H9 (cell line): ENCODE measurements around the gene RPL35. TPM values are rescaled to one million over a fixed set of nuclear protein-coding genes. Genes with fewer than 3 reads are reported as not detected.

ENCODE experiments used
- DNase-seq: peaks from one replicate; pipeline ENCODE4 v3.0.0-alpha.2; 2017
- H2AFZ ChIP-seq: one replicate; pipeline ENCODE4 v1.6.1; 2013; ENCODE audit warnings: mild to moderate bottlenecking, low read length, control low read depth, moderate library complexity
- H2AK5ac ChIP-seq: 2 replicates; pipeline ENCODE4 v1.6.1; 2013; ENCODE audit warnings: low read length, control low read depth, mixed read lengths; ENCODE audit not compliant: insufficient read length
- H2BK120ac ChIP-seq: one replicate; pipeline ENCODE4 v1.6.1; 2013; ENCODE audit warnings: low read depth, mild to moderate bottlenecking, low read length, control low read depth, inconsistent platforms; ENCODE audit not compliant: poor library complexity, severe bottlenecking
- H2BK12ac ChIP-seq: 2 replicates; pipeline ENCODE4 v1.6.1; 2013; ENCODE audit warnings: low read length, control low read depth, mixed read lengths, low read depth; ENCODE audit not compliant: insufficient read length
- H2BK15ac ChIP-seq: 2 replicates; pipeline ENCODE4 v1.6.1; 2013; ENCODE audit warnings: low read depth, low read length, control low read depth
- H2BK20ac ChIP-seq: one replicate; pipeline ENCODE4 v1.6.1; 2013; ENCODE audit warnings: low read depth, mild to moderate bottlenecking, low read length, control low read depth, inconsistent platforms; ENCODE audit not compliant: poor library complexity, severe bottlenecking
- H2BK5ac ChIP-seq: 2 replicates; pipeline ENCODE4 v1.6.1; 2013; ENCODE audit warnings: low read length, control low read depth, mixed read lengths; ENCODE audit not compliant: insufficient read length
- H3K14ac ChIP-seq: 2 replicates; pipeline ENCODE4 v1.6.1; 2013; ENCODE audit warnings: low read length, control low read depth; ENCODE audit not compliant: insufficient read depth
- H3K18ac ChIP-seq: 2 replicates; pipeline ENCODE4 v1.6.1; 2013; ENCODE audit warnings: low read depth, mild to moderate bottlenecking, mixed read lengths, low read length, control low read depth; ENCODE audit not compliant: insufficient read length
- H3K23ac ChIP-seq: 2 replicates; pipeline ENCODE4 v1.6.1; 2013; ENCODE audit warnings: low read length, control low read depth, mixed read lengths, low read depth; ENCODE audit not compliant: insufficient read length
- H3K23me2 ChIP-seq: 2 replicates; pipeline ENCODE4 v1.6.1; 2013; ENCODE audit warnings: low read depth, mild to moderate bottlenecking, mixed read lengths, low read length, control low read depth; ENCODE audit not compliant: insufficient read length, poor library complexity, severe bottlenecking
- H3K27ac ChIP-seq: 2 replicates; pipeline ENCODE4 v1.5.1; 2013; ENCODE audit warnings: low read length, control low read depth, mixed read lengths, low read depth; ENCODE audit not compliant: insufficient read length
- H3K27me3 ChIP-seq: 2 replicates; pipeline ENCODE4 v1.6.1; 2013; ENCODE audit warnings: low read length, control low read depth, inconsistent platforms; ENCODE audit not compliant: insufficient read depth
- H3K4ac ChIP-seq: 2 replicates; pipeline ENCODE4 v1.6.1; 2013; ENCODE audit warnings: low read depth, mild to moderate bottlenecking, control low read depth, inconsistent platforms, low read length, moderate library complexity
- H3K4me1 ChIP-seq: 2 replicates; pipeline ENCODE4 v1.6.1; 2013; ENCODE audit warnings: low read length, control low read depth, inconsistent platforms; ENCODE audit not compliant: insufficient read depth
- H3K4me2 ChIP-seq: 2 replicates; pipeline ENCODE4 v1.6.1; 2013; ENCODE audit warnings: low read length, control low read depth, mixed read lengths; ENCODE audit not compliant: insufficient read length, insufficient read depth
- H3K56ac ChIP-seq: 2 replicates; pipeline ENCODE4 v1.6.1; 2013; ENCODE audit warnings: low read depth, mild to moderate bottlenecking, mixed read lengths, low read length, control low read depth; ENCODE audit not compliant: insufficient read length
- H3K79me1 ChIP-seq: 2 replicates; pipeline ENCODE4 v1.6.1; 2013; ENCODE audit warnings: low read depth, mild to moderate bottlenecking, moderate library complexity, low read length, control low read depth, inconsistent platforms; ENCODE audit not compliant: insufficient read depth, poor library complexity, severe bottlenecking
- H3K79me2 ChIP-seq: 2 replicates; pipeline ENCODE4 v1.6.1; 2013; ENCODE audit warnings: low read length, control low read depth, inconsistent platforms; ENCODE audit not compliant: insufficient read depth
- H3K9ac ChIP-seq: 2 replicates; pipeline ENCODE4 v1.6.1; 2013; ENCODE audit warnings: low read length, control low read depth, mixed read lengths; ENCODE audit not compliant: insufficient read length; ENCODE audit errors: extremely low read depth
- H3K9me3 ChIP-seq: one replicate; pipeline ENCODE4 v1.6.1; 2013; ENCODE audit warnings: low read depth, low read length, inconsistent platforms; ENCODE audit not compliant: control insufficient read depth
- H3T11ph ChIP-seq: one replicate; pipeline ENCODE4 v1.6.1; 2013; ENCODE audit warnings: mild to moderate bottlenecking, low read length, control low read depth, inconsistent platforms
- H4K20me1 ChIP-seq: one replicate; pipeline ENCODE4 v1.6.1; 2013; ENCODE audit not compliant: control insufficient read depth, insufficient read length, insufficient read depth
- H4K5ac ChIP-seq: 2 replicates; pipeline ENCODE4 v1.6.1; 2013; ENCODE audit warnings: low read depth, mild to moderate bottlenecking, mixed read lengths, low read length, control low read depth; ENCODE audit not compliant: insufficient read length
- H4K8ac ChIP-seq: replicated peaks from 2 replicates; pipeline ENCODE4 v1.6.1; 2013; ENCODE audit warnings: low read length, control low read depth, mixed read lengths, low read depth; ENCODE audit not compliant: insufficient read length
- H4K91ac ChIP-seq: 2 replicates; pipeline ENCODE4 v1.6.1; 2013; ENCODE audit warnings: low read depth, mild to moderate bottlenecking, moderate library complexity, mixed read lengths, low read length, control low read depth; ENCODE audit not compliant: insufficient read length
- H3K27ac Mint-ChIP-seq, 3 experiments: 2 replicates in 2 of 3; 3 replicates in 1 of 3; pipeline ENCODE4 v1.8.0; 2020 to 2021; ENCODE audit warnings: mixed read lengths in 3 of 3, mild to moderate bottlenecking in 1 of 3, moderate library complexity in 1 of 3
- H3K27me3 Mint-ChIP-seq: 2 replicates; pipeline ENCODE4 v1.8.0; 2021; ENCODE audit warnings: low read depth, mild to moderate bottlenecking, moderate library complexity, mixed read lengths
- H3K36me3 Mint-ChIP-seq, 3 experiments: 2 replicates in 2 of 3; 3 replicates in 1 of 3; pipeline ENCODE4 v1.8.0; 2020 to 2021; ENCODE audit warnings: low read depth in 3 of 3, mixed read lengths in 3 of 3; ENCODE audit not compliant: insufficient read depth in 1 of 3
- H3K4me1 Mint-ChIP-seq, 2 experiments: 2 replicates each; pipeline ENCODE4 v1.8.0; 2020; ENCODE audit warnings: mixed read lengths in 2 of 2
- H3K4me3 Mint-ChIP-seq, 2 experiments: 2 replicates in 1 of 2; 3 replicates in 1 of 2; pipeline ENCODE4 v1.8.0; 2020 to 2021; ENCODE audit warnings: mild to moderate bottlenecking in 2 of 2, mixed read lengths in 2 of 2, moderate library complexity in 1 of 2
- H3K9me3 Mint-ChIP-seq, 2 experiments: 2 replicates in 1 of 2; 3 replicates in 1 of 2; pipeline ENCODE4 v1.8.0; 2020; ENCODE audit warnings: mild to moderate bottlenecking in 2 of 2, mixed read lengths in 2 of 2, moderate library complexity in 1 of 2
- WGBS: extraction: QIAGEN DNeasy Blood & Tissue Kit; methylation state at CpG from one replicate; pipeline ENCODE4 v1.1.7; 2013; ENCODE audit warnings: missing lambda C conversion rate, low lambda C conversion rate, mixed read lengths; ENCODE audit not compliant: insufficient read length; ENCODE audit errors: extremely low coverage; 5-methylcytosine and 5-hydroxymethylcytosine counted together
- total RNA-seq: library from RNA; stranded (reverse); gene quantifications from 2 replicates; pipeline ENCODE4 v1.2.1, GENCODE V29; 2021
- TF ChIP-seq, protein P1 (sequence below): fragments of 200-600 bp; sonication (generic); conservative IDR thresholded peaks from 3 replicates; pipeline ENCODE4 v1.8.0; 2021; ENCODE audit warnings: antibody characterized with exemption, mild to moderate bottlenecking

Gene RPL35
- total RNA-seq, 1 experiment from 2014 or later = 1,840 TPM

DNA sequence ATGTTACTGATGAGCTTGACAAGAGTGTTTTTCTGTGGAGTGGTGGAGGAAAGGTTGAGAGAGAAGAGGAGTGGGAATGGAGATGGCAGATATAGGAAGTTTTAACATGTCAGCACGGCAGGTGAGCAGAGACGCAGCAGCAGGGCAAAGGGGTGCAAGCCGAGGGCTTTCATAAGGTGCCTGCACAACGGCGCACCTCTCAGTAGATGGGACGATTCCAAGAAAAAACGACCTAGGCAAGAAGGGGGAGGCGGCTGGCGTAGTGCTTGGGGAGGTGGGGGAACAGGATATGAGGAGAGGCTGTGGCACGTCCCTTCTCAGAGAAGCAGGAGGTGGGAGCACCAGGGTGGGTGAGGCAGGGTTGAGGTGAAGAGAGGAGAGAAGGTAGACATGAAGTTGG, 24.7 kb upstream of the RPL35 start:
- H3K79me1 ChIP-seq = no peaks in the 10 kb centered on the region

More for the DNA sequence above, 24.7 kb upstream of the RPL35 start:
- Histone ChIP-seq H3K4me2 (no peak overlapping the region), H3K4ac (no peak overlapping the region), H2BK5ac (no peak overlapping the region), H2BK120ac (no peak overlapping the region), H3K23ac (no peak overlapping the region), H4K91ac (no peak overlapping the region), H4K20me1 (no peaks in the 10 kb centered on the region), H4K8ac (no peak overlapping the region), H3K9me3 (no peaks in the 10 kb centered on the region), H3K79me2 (no peaks in the 10 kb centered on the region), H3K56ac (no peak overlapping the region), H2AFZ (no peak overlapping the region), H3K18ac (no peak overlapping the region), H3K9ac (no peak overlapping the region), H4K5ac (no peak overlapping the region), H2BK12ac (no peak overlapping the region), H2AK5ac (no peak overlapping the region), H3K14ac (no peak overlapping the region), H3T11ph (no peak overlapping the region), H2BK15ac (no peak overlapping the region), H2BK20ac (no peak overlapping the region), H3K27ac (no peak overlapping the region), H3K23me2 (no peaks in the 10 kb centered on the region), H3K4me1 (no peaks in the 10 kb centered on the region; the same call in 1 of the 2 replicates), H3K27me3 (no peaks in the 10 kb centered on the region)
- no peak for DNase-seq
- Mint-ChIP-seq H3K4me3 (no peak overlapping the region), H3K27me3 (no peaks in the 10 kb centered on the region), H3K27ac (no peak overlapping the region; a peak in 1 of 7 replicates), H3K4me1 (peaks cover 19 to 21% of the 10 kb centered on the region in 2 experiments), H3K36me3 (peaks cover 6 to 20% (median 15%) of the 10 kb centered on the region in 3 experiments; a peak in 4 of 7 replicates), H3K9me3 (no peaks in the 10 kb centered on the region; a peak in 1 of 5 replicates)
- TF ChIP-seq, protein P1, sequence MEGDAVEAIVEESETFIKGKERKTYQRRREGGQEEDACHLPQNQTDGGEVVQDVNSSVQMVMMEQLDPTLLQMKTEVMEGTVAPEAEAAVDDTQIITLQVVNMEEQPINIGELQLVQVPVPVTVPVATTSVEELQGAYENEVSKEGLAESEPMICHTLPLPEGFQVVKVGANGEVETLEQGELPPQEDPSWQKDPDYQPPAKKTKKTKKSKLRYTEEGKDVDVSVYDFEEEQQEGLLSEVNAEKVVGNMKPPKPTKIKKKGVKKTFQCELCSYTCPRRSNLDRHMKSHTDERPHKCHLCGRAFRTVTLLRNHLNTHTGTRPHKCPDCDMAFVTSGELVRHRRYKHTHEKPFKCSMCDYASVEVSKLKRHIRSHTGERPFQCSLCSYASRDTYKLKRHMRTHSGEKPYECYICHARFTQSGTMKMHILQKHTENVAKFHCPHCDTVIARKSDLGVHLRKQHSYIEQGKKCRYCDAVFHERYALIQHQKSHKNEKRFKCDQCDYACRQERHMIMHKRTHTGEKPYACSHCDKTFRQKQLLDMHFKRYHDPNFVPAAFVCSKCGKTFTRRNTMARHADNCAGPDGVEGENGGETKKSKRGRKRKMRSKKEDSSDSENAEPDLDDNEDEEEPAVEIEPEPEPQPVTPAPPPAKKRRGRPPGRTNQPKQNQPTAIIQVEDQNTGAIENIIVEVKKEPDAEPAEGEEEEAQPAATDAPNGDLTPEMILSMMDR = no peak
- no CpG with 5 or more reads among the region's 10 CpGs for WGBS
